ENCODE data around the gene CMC1. TPM values are rescaled to one million over a fixed set of nuclear protein-coding genes. Genes with fewer than 3 reads are reported as not detected.

Gene CMC1
- total RNA-seq, 4 donors from 2014 or later = 7.0 to 39.6 (median 16.1) TPM

DNA sequence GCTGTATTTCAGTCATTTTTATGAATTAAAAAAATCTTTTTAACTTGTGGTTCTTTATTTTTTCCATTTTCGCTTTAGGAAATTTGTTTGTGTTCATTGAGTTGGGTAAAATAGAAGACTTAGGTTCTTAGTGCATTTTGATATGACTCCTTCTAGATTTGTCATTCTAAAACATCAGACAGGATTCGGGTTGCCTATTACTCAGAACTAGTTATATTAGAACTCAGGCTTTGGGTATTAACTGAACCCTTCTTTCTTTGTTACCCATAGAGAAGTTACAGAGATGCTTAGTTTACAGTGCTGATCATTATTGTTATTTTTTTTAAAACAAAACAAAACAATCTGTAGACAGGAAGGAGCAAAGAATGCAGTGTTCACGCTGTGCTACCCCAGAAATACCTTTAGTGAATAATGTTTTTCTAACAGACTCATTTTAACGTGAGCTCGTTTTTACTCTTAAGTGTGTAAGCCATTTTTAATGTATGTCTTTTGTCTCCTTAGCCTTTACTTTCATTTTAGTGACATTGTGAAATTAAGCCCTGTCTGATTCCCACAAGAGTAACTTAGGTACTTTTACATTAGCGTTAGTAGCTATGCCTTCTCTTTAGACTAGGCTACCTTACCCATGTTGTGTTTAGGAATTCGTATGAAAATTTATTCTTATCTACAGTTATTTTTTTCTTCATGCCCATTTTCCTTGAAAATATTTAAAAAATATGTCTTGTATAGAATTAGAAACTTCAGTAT, 53.4 kb downstream of the CMC1 start:
- Histone ChIP-seq H3K27ac (no peak overlapping the region), H3K36me3 (no peaks in the 10 kb centered on the region), H3K9me3 (no peaks in the 10 kb centered on the region), H3K4me3 (no peak overlapping the region), H3K4me1 (no peaks in the 10 kb centered on the region), H3K27me3 (no peaks in the 10 kb centered on the region)
- no peak for DNase-seq
- TF ChIP-seq, protein P1, sequence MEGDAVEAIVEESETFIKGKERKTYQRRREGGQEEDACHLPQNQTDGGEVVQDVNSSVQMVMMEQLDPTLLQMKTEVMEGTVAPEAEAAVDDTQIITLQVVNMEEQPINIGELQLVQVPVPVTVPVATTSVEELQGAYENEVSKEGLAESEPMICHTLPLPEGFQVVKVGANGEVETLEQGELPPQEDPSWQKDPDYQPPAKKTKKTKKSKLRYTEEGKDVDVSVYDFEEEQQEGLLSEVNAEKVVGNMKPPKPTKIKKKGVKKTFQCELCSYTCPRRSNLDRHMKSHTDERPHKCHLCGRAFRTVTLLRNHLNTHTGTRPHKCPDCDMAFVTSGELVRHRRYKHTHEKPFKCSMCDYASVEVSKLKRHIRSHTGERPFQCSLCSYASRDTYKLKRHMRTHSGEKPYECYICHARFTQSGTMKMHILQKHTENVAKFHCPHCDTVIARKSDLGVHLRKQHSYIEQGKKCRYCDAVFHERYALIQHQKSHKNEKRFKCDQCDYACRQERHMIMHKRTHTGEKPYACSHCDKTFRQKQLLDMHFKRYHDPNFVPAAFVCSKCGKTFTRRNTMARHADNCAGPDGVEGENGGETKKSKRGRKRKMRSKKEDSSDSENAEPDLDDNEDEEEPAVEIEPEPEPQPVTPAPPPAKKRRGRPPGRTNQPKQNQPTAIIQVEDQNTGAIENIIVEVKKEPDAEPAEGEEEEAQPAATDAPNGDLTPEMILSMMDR (IDR thresholded peaks at IDR 0.05) = no peak
- no peak for TF ChIP-seq POLR2A (IDR thresholded peaks at IDR 0.05)

GRCh38 chr3:28295898-28296490, 54.6 kb downstream of the CMC1 start:
- no peak for DNase-seq
- H3K27me3 ChIP-seq = no peaks in the 10 kb centered on the region
- TF ChIP-seq, protein P1 (IDR thresholded peaks at IDR 0.05) = no peak
- no peak for TF ChIP-seq POLR2A (IDR thresholded peaks at IDR 0.05)
- H3K4me1 ChIP-seq = no peaks in the 10 kb centered on the region
- no peak overlapping the region for H3K27ac ChIP-seq
- H3K36me3 ChIP-seq = no peaks in the 10 kb centered on the region
- no peak overlapping the region for H3K4me3 ChIP-seq
- H3K9me3 ChIP-seq = no peaks in the 10 kb centered on the region

DNA sequence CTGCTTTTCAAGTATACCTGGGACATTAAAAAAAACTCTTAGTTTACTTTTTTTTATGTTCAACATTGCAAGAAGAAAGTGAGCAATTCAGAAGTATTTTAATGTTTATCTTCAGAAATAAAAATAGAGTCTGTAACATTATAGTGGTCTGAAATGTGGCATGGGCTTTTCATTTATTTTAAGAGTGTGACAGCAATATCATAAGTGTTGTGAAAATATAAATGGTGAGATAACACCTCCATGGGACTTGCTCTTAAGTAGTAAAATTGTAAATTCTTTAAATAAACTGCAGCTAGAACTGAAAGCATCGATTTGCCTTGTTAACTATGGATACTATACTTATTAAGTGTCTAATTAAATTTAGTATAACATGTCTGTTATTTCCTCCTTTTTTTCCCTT, 58.3 kb downstream of the CMC1 start:
- Histone ChIP-seq H3K27me3 (no peaks in the 10 kb centered on the region), H3K36me3 (no peaks in the 10 kb centered on the region), H3K4me3 (no peak overlapping the region), H3K9me3 (no peaks in the 10 kb centered on the region), H3K27ac (no peak overlapping the region), H3K4me1 (no peaks in the 10 kb centered on the region)
- DNase-seq = no peak
- no peak for TF ChIP-seq POLR2A (IDR thresholded peaks at IDR 0.05)

- H3K27me3 ChIP-seq = no peaks in the 10 kb centered on the region
- no peaks in the 10 kb centered on the region for H3K36me3 ChIP-seq
- TF ChIP-seq, protein P1 (IDR thresholded peaks at IDR 0.05) = no peak
- TF ChIP-seq POLR2A (IDR thresholded peaks at IDR 0.05) = no peak
- H3K4me3 ChIP-seq = no peak overlapping the region
- H3K4me1 ChIP-seq = no peaks in the 10 kb centered on the region
- no peak overlapping the region for H3K27ac ChIP-seq
- no peak for DNase-seq
- H3K9me3 ChIP-seq = no peaks in the 10 kb centered on the region
Observed at GRCh38 chr3:28300345-28300962, 59.0 kb downstream of the CMC1 start.

- H3K36me3 ChIP-seq = no peaks in the 10 kb centered on the region
- H3K4me1 ChIP-seq = no peaks in the 10 kb centered on the region
- no peak for DNase-seq
Observed at GRCh38 chr3:28301688-28302087, 60.3 kb downstream of the CMC1 start.

More at GRCh38 chr3:28301688-28302087, 60.3 kb downstream of the CMC1 start:
- TF ChIP-seq, protein P1 (IDR thresholded peaks at IDR 0.05) = no peak
- TF ChIP-seq POLR2A (IDR thresholded peaks at IDR 0.05) = no peak
- Histone ChIP-seq H3K4me3 (no peak overlapping the region), H3K9me3 (no peaks in the 10 kb centered on the region), H3K27me3 (no peaks in the 10 kb centered on the region), H3K27ac (no peak overlapping the region)

Measured in Peyer's patch (tissue), 4 donors.